Glutamatergic neuron (in vitro differentiated cells): ENCODE measurements around the gene C1orf159. TPM values are rescaled to one million over a fixed set of nuclear protein-coding genes. Genes with fewer than 3 reads are reported as not detected.

Experiments
- DNase-seq: peaks from one replicate; pipeline ENCODE4 v3.0.0; 2022
- H3K27ac Mint-ChIP-seq: one replicate; pipeline ENCODE4 v1.8.0; 2020; ENCODE audit warnings: mild to moderate bottlenecking, mixed read lengths, inconsistent platforms; ENCODE audit not compliant: unreplicated experiment
- H3K27me3 Mint-ChIP-seq: one replicate; pipeline ENCODE4 v1.8.0; 2020; ENCODE audit warnings: mild to moderate bottlenecking, moderate library complexity, mixed read lengths, inconsistent platforms; ENCODE audit not compliant: unreplicated experiment
- H3K36me3 Mint-ChIP-seq: one replicate; pipeline ENCODE4 v1.8.0; 2020; ENCODE audit warnings: mild to moderate bottlenecking, mixed read lengths, inconsistent platforms; ENCODE audit not compliant: unreplicated experiment
- H3K4me1 Mint-ChIP-seq: one replicate; pipeline ENCODE4 v1.8.0; 2020; ENCODE audit warnings: mild to moderate bottlenecking, low read depth, mixed read lengths, inconsistent platforms; ENCODE audit not compliant: unreplicated experiment
- H3K4me3 Mint-ChIP-seq: one replicate; pipeline ENCODE4 v1.8.0; 2020; ENCODE audit warnings: mild to moderate bottlenecking, mixed read lengths, inconsistent platforms; ENCODE audit not compliant: unreplicated experiment
- H3K9me3 Mint-ChIP-seq: one replicate; pipeline ENCODE4 v1.8.0; 2020; ENCODE audit warnings: mild to moderate bottlenecking, moderate library complexity, mixed read lengths, inconsistent platforms; ENCODE audit not compliant: unreplicated experiment
- CTCF ChIP-seq: fragments of 200-600 bp; sonication (generic); IDR thresholded peaks from one replicate; pipeline ENCODE4 v1.5.0; 2021; ENCODE audit not compliant: partially characterized antibody, unreplicated experiment
- total RNA-seq: library from RNA; stranded (reverse); fragmentation: NEBNext Ultra II Directional; extraction: Animal tissue kit (Norgen Biotek cat#: 25700); gene quantifications from one replicate; pipeline ENCODE4 v1.2.1, GENCODE V29; 2021; ENCODE audit not compliant: unreplicated experiment

The C1orf159 gene
- total RNA-seq, 1 donor from 2014 or later: 24.5 TPM

GRCh38 chr1:1124508-1124785 lies 8.6 kb upstream of the C1orf159 start:
- Mint-ChIP-seq H3K36me3 (no peaks in the 10 kb centered on the region), H3K27me3 (peaks cover 17% of the 10 kb centered on the region), H3K9me3 (peaks cover 14% of the 10 kb centered on the region), H3K4me3 (no peak overlapping the region), H3K27ac (no peak overlapping the region), H3K4me1 (peaks cover 18% of the 10 kb centered on the region)
- TF ChIP-seq CTCF: no peak
- no peak for DNase-seq

GRCh38 chr1:1123581-1124507 lies 8.0 kb upstream of the C1orf159 start:
- Mint-ChIP-seq H3K27ac (peak overlapping the region; percentile 55), H3K4me1 (peaks cover 21% of the 10 kb centered on the region), H3K9me3 (peaks cover 18% of the 10 kb centered on the region), H3K36me3 (no peaks in the 10 kb centered on the region), H3K4me3 (peak overlapping the region; percentile 35), H3K27me3 (peaks cover 21% of the 10 kb centered on the region)
- peak; percentile 33 for DNase-seq
- no peak for TF ChIP-seq CTCF

- no peak for DNase-seq
- no peaks in the 10 kb centered on the region for H3K36me3 Mint-ChIP-seq
- peaks cover 24% of the 10 kb centered on the region for H3K4me1 Mint-ChIP-seq
- H3K27me3 Mint-ChIP-seq: peaks cover 22% of the 10 kb centered on the region
- peak overlapping the region; percentile 32 for H3K4me3 Mint-ChIP-seq
- H3K27ac Mint-ChIP-seq: no peak overlapping the region
- peaks cover 18% of the 10 kb centered on the region for H3K9me3 Mint-ChIP-seq
- peak; percentile 26 for TF ChIP-seq CTCF
Measured at GRCh38 chr1:1122981-1123480, 7.1 kb upstream of the C1orf159 start.

- H3K27me3 Mint-ChIP-seq: peaks cover 22% of the 10 kb centered on the region
- peaks cover 18% of the 10 kb centered on the region for H3K9me3 Mint-ChIP-seq
- H3K4me1 Mint-ChIP-seq: peaks cover 24% of the 10 kb centered on the region
- no peak overlapping the region for H3K4me3 Mint-ChIP-seq
- peak; percentile 72 for TF ChIP-seq CTCF
- H3K27ac Mint-ChIP-seq: no peak overlapping the region
- DNase-seq: peak; percentile 86
- H3K36me3 Mint-ChIP-seq: no peaks in the 10 kb centered on the region
Measured at GRCh38 chr1:1122078-1122811, 6.4 kb upstream of the C1orf159 start.
